PC-9 (cell line): Measurements from ENCODE around the gene MYO1G.
"Not testable (repeated sequence)": the region's sequence is repeated elsewhere in the genome, so short reads cannot be mapped to it uniquely, and the experiment has no call there.

ENCODE experiments used
- EZH2 ChIP-seq: fragments of 200-600 bp; sonication (generic); IDR thresholded peaks from 2 replicates; pipeline ENCODE4 v1.8.0; 2017; ENCODE audit warnings: antibody characterized with exemption, low read depth
- TF ChIP-seq, protein P1 (sequence below): fragments of 200-600 bp; sonication (generic); conservative IDR thresholded peaks from 2 replicates; pipeline ENCODE4 v1.6.1; 2017; ENCODE audit warnings: mixed run types, antibody characterized with exemption, mild to moderate bottlenecking, moderate library complexity

DNA sequence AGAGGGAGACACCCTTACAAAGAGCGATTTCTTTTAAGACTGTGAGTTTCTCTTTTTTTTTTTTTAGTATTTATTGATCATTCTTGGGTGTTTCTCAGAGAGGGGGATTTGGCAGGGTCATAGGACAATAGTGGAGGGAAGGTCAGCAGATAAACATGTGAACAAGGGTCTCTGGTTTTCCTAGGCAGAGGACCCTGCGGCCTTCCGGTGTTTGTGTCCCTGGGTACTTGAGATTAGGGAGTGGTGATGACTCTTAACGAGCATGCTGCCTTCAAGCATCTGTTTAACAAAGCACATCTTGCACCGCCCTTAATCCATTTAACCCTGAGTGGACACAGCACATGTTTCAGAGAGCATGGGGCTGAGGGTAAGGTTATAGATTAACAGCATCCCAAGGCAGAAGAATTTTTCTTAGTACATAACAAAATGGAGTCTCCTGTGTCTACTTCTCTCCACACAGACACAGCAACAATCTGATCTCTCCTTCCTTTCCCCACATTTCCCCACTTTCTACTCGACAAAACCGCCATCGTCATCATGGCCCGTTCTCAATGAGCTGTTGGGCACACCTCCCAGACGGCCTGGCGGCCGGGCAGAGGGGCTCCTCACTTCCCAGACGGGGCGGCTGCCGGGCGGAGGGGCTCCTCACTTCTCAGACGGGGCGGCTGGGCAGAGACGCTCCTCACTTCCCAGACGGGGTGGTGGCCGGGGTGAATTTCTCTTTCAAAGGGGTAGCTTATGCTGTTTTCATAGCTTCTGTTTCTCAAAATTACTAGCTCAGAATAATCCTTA is 13.4 kb upstream of the MYO1G start:
- TF ChIP-seq, protein P1, sequence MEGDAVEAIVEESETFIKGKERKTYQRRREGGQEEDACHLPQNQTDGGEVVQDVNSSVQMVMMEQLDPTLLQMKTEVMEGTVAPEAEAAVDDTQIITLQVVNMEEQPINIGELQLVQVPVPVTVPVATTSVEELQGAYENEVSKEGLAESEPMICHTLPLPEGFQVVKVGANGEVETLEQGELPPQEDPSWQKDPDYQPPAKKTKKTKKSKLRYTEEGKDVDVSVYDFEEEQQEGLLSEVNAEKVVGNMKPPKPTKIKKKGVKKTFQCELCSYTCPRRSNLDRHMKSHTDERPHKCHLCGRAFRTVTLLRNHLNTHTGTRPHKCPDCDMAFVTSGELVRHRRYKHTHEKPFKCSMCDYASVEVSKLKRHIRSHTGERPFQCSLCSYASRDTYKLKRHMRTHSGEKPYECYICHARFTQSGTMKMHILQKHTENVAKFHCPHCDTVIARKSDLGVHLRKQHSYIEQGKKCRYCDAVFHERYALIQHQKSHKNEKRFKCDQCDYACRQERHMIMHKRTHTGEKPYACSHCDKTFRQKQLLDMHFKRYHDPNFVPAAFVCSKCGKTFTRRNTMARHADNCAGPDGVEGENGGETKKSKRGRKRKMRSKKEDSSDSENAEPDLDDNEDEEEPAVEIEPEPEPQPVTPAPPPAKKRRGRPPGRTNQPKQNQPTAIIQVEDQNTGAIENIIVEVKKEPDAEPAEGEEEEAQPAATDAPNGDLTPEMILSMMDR, result not testable (repeated sequence)
- not testable (repeated sequence) for TF ChIP-seq EZH2
